ENCODE data around the gene SFTA2.

- TF ChIP-seq CTCF (conservative IDR thresholded peaks at IDR 0.05; ENCODE audit: low read length) (no peak), EZH2phosphoT487 (IDR thresholded peaks at IDR 0.05; ENCODE audit: borderline replicate concordance, low read depth, low read length) (no peak)
Observed at GRCh38 chr6:30931272-30931671, 698 bp downstream of the SFTA2 start.

All from OCI-LY7 (cell line).